ENCODE results near the gene CCL26. TPM values are rescaled to one million over a fixed set of nuclear protein-coding genes. Genes with fewer than 3 reads are reported as not detected.
"Not testable (repeated sequence)": the region's sequence is repeated elsewhere in the genome, so short reads cannot be mapped to it uniquely, and the experiment has no call there.

The CCL26 gene
- total RNA-seq, 4 donors from 2014 or later = not detected

DNA sequence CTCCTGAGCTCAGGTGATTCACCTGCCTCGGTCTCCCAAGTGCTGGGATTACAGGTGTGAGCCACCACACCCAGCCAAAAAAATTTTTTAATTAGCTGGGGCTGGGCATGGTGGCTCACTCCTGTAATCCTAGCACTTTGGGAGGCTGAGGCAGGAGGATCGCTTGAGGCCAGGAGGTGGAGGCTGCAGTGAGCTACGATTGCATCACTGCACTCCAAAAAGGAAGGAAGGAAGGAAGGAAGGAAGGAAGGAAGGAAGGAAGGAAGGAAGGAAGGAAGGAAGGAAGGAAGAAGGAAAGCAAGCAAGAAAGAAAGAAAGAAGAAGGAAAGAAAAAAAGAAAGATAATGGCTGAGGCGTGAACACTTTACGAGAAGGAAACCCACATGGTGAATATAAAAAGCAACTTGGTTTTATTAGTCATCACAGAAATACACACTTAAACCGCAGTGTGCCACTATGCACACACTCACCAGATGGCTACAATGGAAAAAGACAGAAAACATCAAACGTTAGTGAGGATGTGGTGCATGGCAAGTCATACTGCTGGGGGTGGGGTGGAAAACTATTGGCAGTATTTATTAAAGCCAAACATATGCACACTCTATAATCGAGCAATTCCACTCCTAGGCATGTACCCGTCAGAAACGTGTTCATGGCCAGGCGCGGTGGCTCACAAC, 4.4 kb upstream of the CCL26 start:
- Histone ChIP-seq H3K27ac (no peak overlapping the region), H3K4me1 (no peaks in the 10 kb centered on the region), H3K9me3 (no peaks in the 10 kb centered on the region), H3K36me3 (no peaks in the 10 kb centered on the region), H3K27me3 (no peaks in the 10 kb centered on the region), H3K4me3 (replicated peaks in 1 of 3) (no peak overlapping the region)
- TF ChIP-seq POLR2A (IDR thresholded peaks at IDR 0.05) = no peak
- TF ChIP-seq CTCF (IDR thresholded peaks at IDR 0.05) = no peak
- no peak for DNase-seq
- 72 to 78% methylated on average over 12 of the region's 12 CpGs for WGBS, 2 donors
- intact Hi-C loops (cut with DNase I) = no loop called here

DNA sequence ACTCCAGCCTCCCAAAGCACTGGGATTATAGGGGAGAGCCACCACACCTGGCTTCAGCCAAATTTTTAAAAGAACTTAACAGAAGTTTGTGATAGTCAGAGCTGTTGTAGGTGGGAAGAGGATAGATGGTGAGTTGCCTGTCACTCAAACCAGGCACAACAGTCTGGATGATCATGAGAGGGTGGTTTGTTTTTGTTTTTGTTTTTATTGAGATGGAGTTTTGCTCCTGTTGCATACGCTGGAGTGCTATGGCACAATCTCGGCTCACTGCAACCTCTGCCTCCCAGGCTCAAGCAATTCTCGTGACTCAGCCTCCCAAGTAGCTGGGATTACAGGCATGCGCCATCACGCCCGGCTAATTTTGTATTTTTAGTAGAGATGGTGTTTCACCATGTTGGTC, 1.9 kb upstream of the CCL26 start:
- H3K27me3 ChIP-seq; intact Hi-C loops (cut with DNase I): not testable (repeated sequence)
- WGBS, 2 donors = 89 to 98% methylated on average over 6 of the region's 6 CpGs

DNA sequence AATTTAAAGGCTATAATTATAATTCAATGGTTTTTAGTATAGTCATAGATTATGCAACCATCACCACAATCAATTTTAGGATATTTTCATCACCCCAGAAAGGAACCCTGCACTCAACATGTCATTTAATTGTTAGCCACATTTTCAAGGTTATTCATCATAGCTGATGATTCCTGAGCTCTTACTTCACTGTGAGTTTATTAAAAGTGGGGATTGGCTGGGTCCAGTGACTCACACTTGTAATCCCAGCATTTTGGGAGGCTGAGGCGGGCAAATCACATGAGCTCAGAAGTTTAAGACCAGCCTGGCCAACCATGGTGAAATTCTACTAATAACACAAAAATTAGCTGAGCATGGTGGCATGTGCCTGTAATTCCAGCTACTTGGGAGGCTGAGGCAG, 787 bp downstream of the CCL26 start:
- Histone ChIP-seq H3K27ac (no peak overlapping the region), H3K9me3 (no peaks in the 10 kb centered on the region), H3K36me3 (no peaks in the 10 kb centered on the region), H3K4me1 (no peaks in the 10 kb centered on the region), H3K27me3 (no peaks in the 10 kb centered on the region), H3K4me3 (replicated peaks in 1 of 3) (no peak overlapping the region)
- TF ChIP-seq POLR2A (IDR thresholded peaks at IDR 0.05) (no peak), CTCF (IDR thresholded peaks at IDR 0.05) (no peak)
- no peak for DNase-seq
- intact Hi-C loops (cut with DNase I) = no loop called here
- 92 to 100% methylated on average over 1 of the region's 1 CpG for WGBS, 2 donors

More for the DNA sequence above, 1.9 kb upstream of the CCL26 start:
- not testable (repeated sequence) for H3K9me3 ChIP-seq; DNase-seq; H3K4me1 ChIP-seq; H3K27ac ChIP-seq; H3K36me3 ChIP-seq; H3K4me3 ChIP-seq (replicated peaks in 1 of 3)

- intact Hi-C loops (cut with DNase I) = no loop called here
- peak in 1 of 2 donors; percentile 4 for DNase-seq
- H3K27me3 ChIP-seq = no peaks in the 10 kb centered on the region
- H3K9me3 ChIP-seq = no peaks in the 10 kb centered on the region
- H3K4me1 ChIP-seq = no peaks in the 10 kb centered on the region
- no peak overlapping the region for H3K4me3 ChIP-seq (replicated peaks in 1 of 3)
- H3K36me3 ChIP-seq = no peaks in the 10 kb centered on the region
- 10 to 20% methylated on average over 2 of the region's 2 CpGs for WGBS, 2 donors
- H3K27ac ChIP-seq = no peak overlapping the region
- TF ChIP-seq POLR2A (IDR thresholded peaks at IDR 0.05) (no peak), CTCF (IDR thresholded peaks at IDR 0.05) (peak; percentile 68 to 90 (median 78))
Observed at GRCh38 chr7:75762350-75762917, 9.6 kb downstream of the CCL26 start.

DNA sequence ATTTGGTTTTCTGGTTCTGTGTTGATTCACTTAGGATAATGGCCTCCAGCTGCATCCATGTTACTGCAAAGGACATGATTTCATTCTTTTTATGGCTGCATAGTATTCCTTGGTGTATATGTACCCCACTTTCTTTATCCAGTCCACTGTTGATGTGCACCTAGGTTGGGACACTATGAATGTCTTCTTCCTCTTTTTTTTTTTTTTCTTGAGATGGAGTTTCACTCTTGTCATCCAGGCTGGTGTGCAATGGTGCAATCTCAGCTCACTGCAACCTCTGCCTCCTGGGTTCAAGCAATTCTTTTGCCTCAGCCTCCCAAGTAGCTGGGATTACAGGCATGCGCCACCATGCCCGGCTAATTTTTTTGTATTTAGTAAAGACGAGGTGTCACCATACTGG, 10.2 kb downstream of the CCL26 start:
- 87 to 94% methylated on average over 3 of the region's 3 CpGs for WGBS, 2 donors
- H3K27ac ChIP-seq; H3K36me3 ChIP-seq; DNase-seq; H3K4me1 ChIP-seq; H3K9me3 ChIP-seq; H3K4me3 ChIP-seq (replicated peaks in 1 of 3); intact Hi-C loops (cut with DNase I); H3K27me3 ChIP-seq: not testable (repeated sequence)

GRCh38 chr7:75758491-75758890, 13.5 kb downstream of the CCL26 start:
- Histone ChIP-seq H3K36me3 (no peaks in the 10 kb centered on the region), H3K4me1 (no peaks in the 10 kb centered on the region), H3K9me3 (no peaks in the 10 kb centered on the region), H3K4me3 (replicated peaks in 1 of 3) (no peak overlapping the region), H3K27ac (no peak overlapping the region), H3K27me3 (no peaks in the 10 kb centered on the region)
- DNase-seq = no peak
- WGBS, 2 donors = 38 to 85% methylated on average over 2 of the region's 2 CpGs
- TF ChIP-seq POLR2A (IDR thresholded peaks at IDR 0.05) (no peak), CTCF (IDR thresholded peaks at IDR 0.05) (no peak)
- intact Hi-C loops (cut with DNase I) = no loop called here
